ENCODE results near the gene DOCK1.

Gene DOCK1

DNA sequence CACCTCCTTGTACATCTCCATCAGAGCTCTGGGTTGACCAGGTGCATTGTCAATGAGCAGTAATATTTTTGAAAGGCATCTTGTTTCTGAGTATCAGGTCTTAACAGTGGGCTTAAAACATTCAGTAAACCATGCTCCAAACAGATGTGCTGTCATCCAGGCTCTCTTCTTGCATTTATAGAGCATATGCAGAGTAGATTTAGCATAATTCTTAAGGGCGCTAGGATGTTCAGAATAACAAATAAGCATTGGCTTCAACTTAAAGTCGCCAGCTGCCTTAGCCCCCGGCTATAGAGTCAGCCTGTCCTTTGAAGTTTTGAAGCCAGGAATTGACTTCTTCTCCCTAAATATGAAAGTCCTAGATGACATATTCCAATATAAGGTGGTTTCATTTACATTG lies 421.7 kb downstream of the DOCK1 start:
- TF ChIP-seq EZH2phosphoT487 (IDR thresholded peaks at IDR 0.05; ENCODE audit: low read length) (no peak), EZH2 (optimal IDR thresholded peaks at IDR 0.05; ENCODE audit: low read depth, low read length) (no peak)
- TF ChIP-seq, protein P1, sequence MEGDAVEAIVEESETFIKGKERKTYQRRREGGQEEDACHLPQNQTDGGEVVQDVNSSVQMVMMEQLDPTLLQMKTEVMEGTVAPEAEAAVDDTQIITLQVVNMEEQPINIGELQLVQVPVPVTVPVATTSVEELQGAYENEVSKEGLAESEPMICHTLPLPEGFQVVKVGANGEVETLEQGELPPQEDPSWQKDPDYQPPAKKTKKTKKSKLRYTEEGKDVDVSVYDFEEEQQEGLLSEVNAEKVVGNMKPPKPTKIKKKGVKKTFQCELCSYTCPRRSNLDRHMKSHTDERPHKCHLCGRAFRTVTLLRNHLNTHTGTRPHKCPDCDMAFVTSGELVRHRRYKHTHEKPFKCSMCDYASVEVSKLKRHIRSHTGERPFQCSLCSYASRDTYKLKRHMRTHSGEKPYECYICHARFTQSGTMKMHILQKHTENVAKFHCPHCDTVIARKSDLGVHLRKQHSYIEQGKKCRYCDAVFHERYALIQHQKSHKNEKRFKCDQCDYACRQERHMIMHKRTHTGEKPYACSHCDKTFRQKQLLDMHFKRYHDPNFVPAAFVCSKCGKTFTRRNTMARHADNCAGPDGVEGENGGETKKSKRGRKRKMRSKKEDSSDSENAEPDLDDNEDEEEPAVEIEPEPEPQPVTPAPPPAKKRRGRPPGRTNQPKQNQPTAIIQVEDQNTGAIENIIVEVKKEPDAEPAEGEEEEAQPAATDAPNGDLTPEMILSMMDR (IDR thresholded peaks at IDR 0.05; ENCODE audit: low read length) = no peak

DNA sequence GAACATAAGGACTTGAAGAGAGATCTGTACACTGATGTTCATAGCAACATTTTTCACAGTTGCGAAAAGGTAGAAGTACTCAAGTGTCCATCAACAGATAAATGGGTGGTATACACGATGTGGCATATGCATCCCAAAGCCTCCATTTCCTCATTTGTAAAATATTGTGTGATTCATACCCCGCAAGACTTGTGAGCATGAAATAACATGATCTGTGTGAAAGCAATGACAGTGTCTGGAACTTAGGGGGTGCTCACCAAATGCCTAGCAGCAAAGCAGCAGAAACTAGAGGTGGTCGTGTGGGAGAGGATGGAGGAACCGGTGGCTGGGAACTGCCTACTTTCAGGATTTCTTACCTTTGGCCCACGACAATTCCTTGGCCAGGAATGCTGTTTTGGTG lies 426.5 kb downstream of the DOCK1 start:
- Histone ChIP-seq H3K36me3 (replicated peaks; ENCODE audit: insufficient read depth, low read length) (no peaks in the 10 kb centered on the region), H4K20me1 (ENCODE audit: insufficient read depth, low read length) (no peaks in the 10 kb centered on the region), H3K4me1 (ENCODE audit: low read length) (no peaks in the 10 kb centered on the region), H3K9ac (ENCODE audit: low read length) (no peak overlapping the region), H3K27me3 (replicated peaks; ENCODE audit: insufficient read depth, low read length) (no peaks in the 10 kb centered on the region; the same call in 1 of the 2 replicates), H3K4me3 (ENCODE audit: low read length) (no peak overlapping the region), H2AFZ (ENCODE audit: low read length) (no peak overlapping the region), H3K9me3 (replicated peaks; ENCODE audit: insufficient read depth, low read length) (no peaks in the 10 kb centered on the region), H3K27ac (ENCODE audit: low read length) (no peak overlapping the region), H3K79me2 (ENCODE audit: low read length) (no peaks in the 10 kb centered on the region), H3F3A (ENCODE audit: insufficient read depth, low read length) (no peaks in the 10 kb centered on the region), H3K4me2 (ENCODE audit: low read depth, low read length) (no peak overlapping the region), H3K9me2 (replicated peaks; ENCODE audit: insufficient read depth, low read length) (no peaks in the 10 kb centered on the region)
- no peak for TF ChIP-seq EZH2 (optimal IDR thresholded peaks at IDR 0.05; ENCODE audit: low read depth, low read length)
- TF ChIP-seq, protein P1 (IDR thresholded peaks at IDR 0.05; ENCODE audit: low read length) = no peak
- no peak for TF ChIP-seq EZH2phosphoT487 (IDR thresholded peaks at IDR 0.05; ENCODE audit: low read length)
- DNase-seq = no peak

More for the DNA sequence above, 421.7 kb downstream of the DOCK1 start:
- Histone ChIP-seq H3K9me2 (replicated peaks; ENCODE audit: insufficient read depth, low read length) (no peaks in the 10 kb centered on the region), H3K4me3 (ENCODE audit: low read length) (no peak overlapping the region), H2AFZ (ENCODE audit: low read length) (no peak overlapping the region), H3K27me3 (replicated peaks; ENCODE audit: insufficient read depth, low read length) (no peaks in the 10 kb centered on the region), H3K79me2 (ENCODE audit: low read length) (no peaks in the 10 kb centered on the region), H3K27ac (ENCODE audit: low read length) (no peak overlapping the region), H3K4me2 (ENCODE audit: low read depth, low read length) (no peak overlapping the region), H3K4me1 (ENCODE audit: low read length) (no peaks in the 10 kb centered on the region), H3K9me3 (replicated peaks; ENCODE audit: insufficient read depth, low read length) (no peaks in the 10 kb centered on the region), H3K36me3 (replicated peaks; ENCODE audit: insufficient read depth, low read length) (no peaks in the 10 kb centered on the region), H4K20me1 (ENCODE audit: insufficient read depth, low read length) (no peaks in the 10 kb centered on the region), H3K9ac (ENCODE audit: low read length) (no peak overlapping the region), H3F3A (ENCODE audit: insufficient read depth, low read length) (no peaks in the 10 kb centered on the region)
- DNase-seq = no peak

DNA sequence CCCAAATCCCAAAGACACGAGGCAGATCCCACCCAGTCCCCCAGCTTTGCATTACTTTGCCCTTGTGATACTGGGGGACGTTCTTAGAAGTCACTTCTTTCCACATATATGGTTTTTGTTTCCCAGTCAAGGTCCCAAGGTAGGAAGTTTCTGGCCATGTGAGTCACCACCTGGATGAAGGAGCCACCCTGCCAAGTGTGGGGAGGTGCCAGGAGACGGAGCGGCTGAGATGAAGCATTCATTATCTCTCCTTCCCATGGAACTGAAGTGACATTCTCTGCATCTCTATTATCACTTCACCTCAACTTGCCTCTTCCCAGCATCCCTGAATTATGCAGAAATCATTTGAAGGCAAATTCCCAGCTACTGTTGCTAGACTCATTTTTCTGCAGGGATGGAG lies 427.4 kb downstream of the DOCK1 start:
- Histone ChIP-seq H3K9ac (ENCODE audit: low read length) (no peak overlapping the region), H4K20me1 (ENCODE audit: insufficient read depth, low read length) (no peaks in the 10 kb centered on the region), H3K4me3 (ENCODE audit: low read length) (no peak overlapping the region), H3K27ac (ENCODE audit: low read length) (no peak overlapping the region), H3K9me3 (replicated peaks; ENCODE audit: insufficient read depth, low read length) (no peaks in the 10 kb centered on the region), H2AFZ (ENCODE audit: low read length) (no peak overlapping the region), H3K36me3 (replicated peaks; ENCODE audit: insufficient read depth, low read length) (no peaks in the 10 kb centered on the region), H3K4me1 (ENCODE audit: low read length) (no peaks in the 10 kb centered on the region), H3K9me2 (replicated peaks; ENCODE audit: insufficient read depth, low read length) (no peaks in the 10 kb centered on the region), H3K27me3 (replicated peaks; ENCODE audit: insufficient read depth, low read length) (no peaks in the 10 kb centered on the region; the same call in 1 of the 2 replicates), H3K79me2 (ENCODE audit: low read length) (no peaks in the 10 kb centered on the region), H3F3A (ENCODE audit: insufficient read depth, low read length) (no peaks in the 10 kb centered on the region), H3K4me2 (ENCODE audit: low read depth, low read length) (no peak overlapping the region)
- TF ChIP-seq, protein P1 (IDR thresholded peaks at IDR 0.05; ENCODE audit: low read length) = no peak
- DNase-seq = no peak

Measured in MM.1S (cell line).